ENCODE data around the gene SGCD.

DNA sequence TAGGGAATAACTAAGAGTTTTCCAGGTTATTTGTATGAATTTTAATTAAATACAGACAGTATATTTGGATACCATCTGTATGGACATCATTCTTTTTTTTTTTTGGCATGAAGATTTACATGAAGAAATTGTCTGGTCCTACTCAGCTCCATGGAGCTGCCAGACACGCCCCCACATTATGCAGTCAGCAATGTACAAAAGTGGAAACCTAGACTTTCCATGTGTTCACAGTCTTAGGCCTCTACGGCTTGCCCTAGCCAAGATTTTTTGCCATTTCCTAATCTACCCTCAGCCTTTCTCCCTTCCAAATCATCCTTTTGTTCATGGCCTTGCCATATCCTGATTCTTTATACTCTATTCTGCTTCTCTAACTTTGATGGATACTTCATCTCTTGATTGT, 207.1 kb downstream of the SGCD start:
- TF ChIP-seq POLR2A (IDR thresholded peaks at IDR 0.05) (no peak), CTCF (IDR thresholded peaks at IDR 0.05) (no peak)
